ENCODE data around the gene LENEP.
A peak's percentile ranks its signal among the peaks of the same experiment; 100 is the strongest.

The LENEP gene

DNA sequence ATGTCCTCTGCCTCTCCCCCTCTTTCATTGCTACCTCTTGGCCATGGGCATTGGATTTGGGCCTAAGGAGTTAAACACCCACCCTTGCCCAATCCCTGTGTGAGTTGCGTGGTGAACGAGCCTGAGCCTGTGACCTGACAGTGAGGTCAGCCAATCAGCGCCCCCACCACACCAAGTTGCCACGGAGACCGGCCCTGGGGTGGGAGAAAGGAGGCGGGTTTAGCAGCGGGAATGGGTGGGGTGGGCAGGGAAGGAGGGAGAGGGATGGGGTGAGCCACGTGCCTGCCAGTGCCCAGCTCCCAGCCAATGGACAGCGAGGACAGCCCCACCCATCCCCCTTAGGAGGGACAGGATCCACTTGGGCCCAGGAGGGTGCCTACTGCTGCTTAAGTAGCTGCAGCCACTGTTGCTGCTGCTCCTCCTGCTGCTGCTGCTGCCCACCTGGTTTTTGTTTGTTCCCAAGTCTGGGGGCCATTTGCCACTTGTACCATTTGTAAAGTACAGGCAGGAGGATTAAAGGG lies 18.7 kb downstream of the LENEP start:
- ChIA-PET CTCF (interaction anchor here (0.7 to 1.1 kb wide), 2 partner anchors 11 to 12 kb away, joined by 3 to 6 read pairs; no protein-coding TSS in a partner anchor), POLR2A (interaction anchor here (1.1 to 1.9 kb wide), 5 partner anchors 9 to 182 kb away, joined by 3 to 8 read pairs (median 4); partner anchors contain the start of genes ADAM15 and PYGO2)
- DNase-seq (ENCODE audit: extremely low spot score) = peak; percentile 63
- TF ChIP-seq FOXM1 (IDR thresholded peaks at IDR 0.05; ENCODE audit: borderline replicate concordance) = no peak
- TF ChIP-seq HDGF (IDR thresholded peaks at IDR 0.05; ENCODE audit: borderline replicate concordance) = peak; percentile 25; the same call in 1 of the 2 replicates
- TF ChIP-seq, protein P1, sequence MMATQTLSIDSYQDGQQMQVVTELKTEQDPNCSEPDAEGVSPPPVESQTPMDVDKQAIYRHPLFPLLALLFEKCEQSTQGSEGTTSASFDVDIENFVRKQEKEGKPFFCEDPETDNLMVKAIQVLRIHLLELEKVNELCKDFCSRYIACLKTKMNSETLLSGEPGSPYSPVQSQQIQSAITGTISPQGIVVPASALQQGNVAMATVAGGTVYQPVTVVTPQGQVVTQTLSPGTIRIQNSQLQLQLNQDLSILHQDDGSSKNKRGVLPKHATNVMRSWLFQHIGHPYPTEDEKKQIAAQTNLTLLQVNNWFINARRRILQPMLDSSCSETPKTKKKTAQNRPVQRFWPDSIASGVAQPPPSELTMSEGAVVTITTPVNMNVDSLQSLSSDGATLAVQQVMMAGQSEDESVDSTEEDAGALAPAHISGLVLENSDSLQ (IDR thresholded peaks at IDR 0.05) = peak; percentile 96
- peak; percentile 24 for TF ChIP-seq L3MBTL2 (conservative IDR thresholded peaks at IDR 0.05)
- no peak for TF ChIP-seq ARNT (IDR thresholded peaks at IDR 0.05)

DNA sequence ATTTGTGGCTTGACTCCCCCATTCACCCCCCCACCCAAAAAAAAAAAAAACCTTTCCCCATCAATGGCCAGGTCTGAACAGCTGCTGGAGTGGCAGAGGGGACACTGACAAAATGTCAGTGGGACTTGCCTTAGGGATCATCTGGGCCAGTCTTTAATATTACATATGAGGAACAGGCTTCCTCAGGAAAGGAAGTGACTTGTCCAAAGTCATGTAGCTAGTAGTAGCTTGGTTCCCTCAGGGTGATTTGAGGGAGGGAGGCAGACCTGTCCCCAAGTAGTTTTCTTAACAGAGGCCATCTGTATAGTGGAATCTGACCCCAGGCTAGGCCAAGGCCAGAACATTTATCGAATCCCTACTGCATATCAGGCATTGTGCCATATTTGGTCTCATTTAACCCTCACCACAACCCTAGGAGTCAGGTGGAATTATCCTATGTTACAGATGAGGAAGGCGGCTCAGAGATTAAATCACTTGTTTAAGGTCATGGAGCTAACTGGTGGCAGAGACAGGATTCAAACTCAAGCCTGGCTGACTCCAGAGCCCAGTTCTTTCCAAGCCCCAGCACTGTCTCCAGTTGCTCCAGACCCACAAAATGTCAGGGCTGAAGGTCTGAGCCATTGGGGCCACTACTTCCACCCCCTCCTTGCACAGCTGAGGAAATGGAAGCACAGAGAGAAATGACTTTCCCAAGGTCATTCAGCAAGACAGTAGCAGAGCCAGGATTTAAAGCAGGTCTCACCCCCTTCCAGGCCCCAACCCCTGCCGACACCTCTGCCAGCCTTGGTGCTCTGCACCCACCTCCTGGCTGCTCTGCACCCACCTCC lies 19.6 kb downstream of the LENEP start:
- TF ChIP-seq L3MBTL2 (conservative IDR thresholded peaks at IDR 0.05) (no peak), HDGF (IDR thresholded peaks at IDR 0.05; ENCODE audit: borderline replicate concordance) (no peak), FOXM1 (IDR thresholded peaks at IDR 0.05; ENCODE audit: borderline replicate concordance) (no peak), NFRKB (IDR thresholded peaks at IDR 0.05) (no peak), FOXK2 (IDR thresholded peaks at IDR 0.05) (no peak), ARNT (IDR thresholded peaks at IDR 0.05) (no peak), SUZ12 (IDR thresholded peaks at IDR 0.05) (no peak), CTBP1 (IDR thresholded peaks at IDR 0.05; ENCODE audit: borderline replicate concordance) (no peak), SP1 (IDR thresholded peaks at IDR 0.05) (no peak), ELF4 (IDR thresholded peaks at IDR 0.05) (no peak), BHLHE40 (IDR thresholded peaks at IDR 0.05; ENCODE audit: borderline replicate concordance) (no peak), LEF1 (IDR thresholded peaks at IDR 0.05; ENCODE audit: borderline replicate concordance) (no peak), FOXA1 (IDR thresholded peaks at IDR 0.05) (no peak)
- TF ChIP-seq, protein P1 (IDR thresholded peaks at IDR 0.05) = no peak
- CTCF ChIA-PET = interaction anchor here (0.7 to 1.1 kb wide), 2 partner anchors 11 to 13 kb away, joined by 3 to 6 read pairs; no protein-coding TSS in a partner anchor
- DNase-seq (ENCODE audit: extremely low spot score) = no peak
- POLR2A ChIA-PET = interaction anchor here (1.3 to 5.3 kb wide), 5 partner anchors 9 to 181 kb away, joined by 4 to 43 read pairs (median 8); no protein-coding TSS in a partner anchor

DNA sequence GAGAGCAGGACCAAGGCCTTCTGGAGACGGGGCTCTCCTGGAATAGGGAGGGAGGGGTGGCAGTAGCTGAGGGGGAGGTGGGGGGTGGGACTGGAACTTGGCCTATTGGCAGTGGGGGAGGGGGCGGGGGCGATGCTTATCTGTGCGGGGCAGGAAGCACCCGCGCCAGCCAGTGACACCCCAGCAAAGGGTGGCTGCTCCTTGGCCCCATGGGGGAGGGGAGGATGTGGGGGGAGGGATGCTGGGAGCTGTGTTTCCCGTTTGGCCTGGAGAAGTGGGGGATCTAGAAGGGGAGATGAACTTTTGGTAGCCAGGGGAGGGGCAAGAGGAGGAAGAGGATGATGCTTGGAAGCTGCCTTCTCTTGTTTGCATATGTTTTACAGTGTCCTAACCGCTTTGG lies 20.2 kb downstream of the LENEP start:
- TF ChIP-seq HDGF (IDR thresholded peaks at IDR 0.05; ENCODE audit: borderline replicate concordance) (no peak), BHLHE40 (IDR thresholded peaks at IDR 0.05; ENCODE audit: borderline replicate concordance) (no peak), LEF1 (IDR thresholded peaks at IDR 0.05; ENCODE audit: borderline replicate concordance) (no peak), FOXA1 (IDR thresholded peaks at IDR 0.05) (no peak), ELF4 (IDR thresholded peaks at IDR 0.05) (no peak), ARNT (IDR thresholded peaks at IDR 0.05) (no peak)
- POLR2A ChIA-PET = interaction anchor here (1.9 to 5.3 kb wide), 3 partner anchors 9 to 181 kb away, joined by 4 to 43 read pairs (median 8); no protein-coding TSS in a partner anchor
- CTCF ChIA-PET = interaction anchor here (4.3 kb wide), 1 partner anchor 17 kb away, joined by 45 read pairs; the partner anchor contains the start of gene LENEP
- DNase-seq (ENCODE audit: extremely low spot score) = no peak

DNA sequence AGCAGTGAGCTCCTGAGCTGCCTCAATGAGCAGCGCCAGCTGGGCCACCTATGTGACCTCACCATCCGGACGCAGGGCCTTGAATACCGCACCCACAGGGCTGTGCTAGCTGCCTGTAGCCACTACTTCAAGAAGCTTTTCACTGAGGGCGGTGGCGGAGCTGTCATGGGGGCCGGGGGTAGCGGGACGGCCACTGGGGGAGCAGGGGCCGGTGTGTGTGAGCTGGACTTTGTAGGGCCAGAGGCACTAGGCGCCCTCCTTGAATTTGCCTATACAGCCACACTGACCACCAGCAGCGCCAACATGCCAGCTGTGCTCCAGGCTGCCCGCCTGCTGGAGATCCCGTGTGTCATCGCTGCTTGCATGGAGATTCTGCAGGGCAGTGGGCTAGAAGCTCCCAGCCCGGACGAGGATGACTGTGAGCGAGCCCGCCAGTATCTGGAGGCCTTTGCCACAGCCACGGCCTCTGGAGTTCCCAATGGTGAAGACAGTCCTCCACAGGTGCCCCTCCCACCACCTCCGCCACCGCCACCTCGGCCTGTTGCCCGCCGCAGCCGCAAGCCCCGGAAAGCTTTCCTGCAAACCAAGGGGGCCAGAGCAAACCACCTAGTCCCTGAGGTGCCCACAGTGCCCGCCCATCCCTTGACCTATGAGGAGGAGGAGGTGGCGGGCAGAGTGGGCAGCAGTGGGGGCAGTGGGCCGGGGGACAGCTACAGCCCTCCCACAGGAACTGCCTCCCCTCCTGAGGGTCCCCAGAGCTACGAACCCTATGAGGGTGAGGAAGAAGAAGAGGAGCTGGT lies 21.5 kb downstream of the LENEP start:
- ChIA-PET POLR2A (interaction anchor here (1.1 to 5.3 kb wide), 6 partner anchors 8 to 53 kb away, joined by 4 to 43 read pairs (median 7); partner anchors contain the start of genes ADAM15 and PYGO2), CTCF (interaction anchor here (1.1 to 4.3 kb wide), 2 partner anchors 18 to 41 kb away, joined by 3 to 45 read pairs; partner anchors contain the start of gene LENEP)
- no peak for TF ChIP-seq FOXK2 (IDR thresholded peaks at IDR 0.05)
- DNase-seq (ENCODE audit: extremely low spot score) = no peak

DNA sequence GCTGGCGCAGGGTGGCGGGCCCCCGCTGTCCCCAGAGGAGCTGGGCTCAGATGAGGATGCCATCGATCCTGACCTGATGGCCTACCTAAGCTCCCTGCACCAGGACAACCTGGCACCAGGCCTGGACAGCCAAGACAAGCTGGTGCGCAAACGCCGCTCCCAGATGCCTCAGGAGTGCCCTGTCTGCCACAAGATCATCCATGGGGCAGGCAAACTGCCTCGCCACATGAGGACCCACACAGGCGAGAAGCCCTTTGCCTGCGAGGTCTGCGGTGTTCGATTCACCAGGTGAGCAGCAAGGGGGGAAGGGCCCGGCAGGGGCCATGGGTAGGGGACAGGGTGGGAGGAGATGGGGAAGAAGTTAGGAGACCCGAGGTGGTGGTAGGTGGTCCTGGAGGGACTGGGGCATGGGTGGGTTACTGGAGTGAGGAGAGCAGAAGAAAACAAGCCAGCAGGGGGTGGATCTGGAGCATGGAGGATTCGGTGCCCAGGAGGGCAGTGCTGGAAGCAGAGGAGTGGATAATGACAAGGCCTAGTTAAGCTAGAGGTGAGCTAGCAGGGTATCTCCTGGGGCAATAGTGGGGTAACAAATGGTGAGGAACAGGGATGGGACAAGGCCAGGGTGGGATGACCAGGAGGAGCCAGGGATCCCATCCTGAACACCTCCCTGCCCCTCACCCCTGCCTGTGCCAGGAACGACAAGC lies 22.3 kb downstream of the LENEP start:
- CTCF ChIA-PET = interaction anchor here (1.1 to 4.3 kb wide), 2 partner anchors 19 to 42 kb away, joined by 3 to 45 read pairs; partner anchors contain the start of gene LENEP
- no peak for TF ChIP-seq HDGF (IDR thresholded peaks at IDR 0.05; ENCODE audit: borderline replicate concordance)
- no peak for TF ChIP-seq ZNF384 (IDR thresholded peaks at IDR 0.05)
- TF ChIP-seq L3MBTL2 (conservative IDR thresholded peaks at IDR 0.05) = no peak
- TF ChIP-seq CTBP1 (IDR thresholded peaks at IDR 0.05; ENCODE audit: borderline replicate concordance) = no peak
- TF ChIP-seq FOXM1 (IDR thresholded peaks at IDR 0.05; ENCODE audit: borderline replicate concordance) = no peak
- TF ChIP-seq FOXK2 (IDR thresholded peaks at IDR 0.05) = no peak
- TF ChIP-seq BHLHE40 (IDR thresholded peaks at IDR 0.05; ENCODE audit: borderline replicate concordance) = no peak
- TF ChIP-seq SP1 (IDR thresholded peaks at IDR 0.05) = no peak
- TF ChIP-seq NFRKB (IDR thresholded peaks at IDR 0.05) = no peak
- no peak for TF ChIP-seq ARNT (IDR thresholded peaks at IDR 0.05)
- no peak for TF ChIP-seq SUZ12 (IDR thresholded peaks at IDR 0.05)
- no peak for TF ChIP-seq LEF1 (IDR thresholded peaks at IDR 0.05; ENCODE audit: borderline replicate concordance)
- TF ChIP-seq ELF4 (IDR thresholded peaks at IDR 0.05) = no peak
- TF ChIP-seq, protein P1 (IDR thresholded peaks at IDR 0.05) = no peak
- no peak for DNase-seq (ENCODE audit: extremely low spot score)
- POLR2A ChIA-PET = interaction anchor here (1.1 to 5.3 kb wide), 7 partner anchors 9 to 54 kb away, joined by 3 to 43 read pairs (median 6); partner anchors contain the start of genes ADAM15, PYGO2 and SHC1

Data from HEK293T (cell line).